ENCODE results near the gene IL23R.

GRCh38 chr1:67169496-67169895 lies 3.2 kb downstream of the IL23R start:
- TF ChIP-seq POLR2AphosphoS5 (IDR thresholded peaks at IDR 0.05; ENCODE audit: low read depth, low read length): no peak
- TF ChIP-seq TAF1 (IDR thresholded peaks at IDR 0.05; ENCODE audit: borderline replicate concordance, insufficient read depth, low read length): no peak
